CD14-positive monocyte (primary cell): ENCODE data around the gene NUFIP2. TPM values are rescaled to one million over a fixed set of nuclear protein-coding genes. Genes with fewer than 3 reads are reported as not detected.

Source experiments
- DNase-seq, 3 donors: peaks; one replicate each; pipeline ENCODE4 v3.0.0-alpha.2; 2011 to 2022
- H2AFZ ChIP-seq: 2 replicates; pipeline ENCODE4 v1.6.0; 2012; ENCODE audit warnings: mild to moderate bottlenecking, low read depth, low read length, inconsistent platforms; ENCODE audit not compliant: insufficient read depth, poor library complexity, severe bottlenecking
- H3K27ac ChIP-seq, 2 donors: 1 replicate in 1 of 2; 2 replicates in 1 of 2; pipeline ENCODE4 v1.5.1; 2012 to 2013; ENCODE audit warnings: low read length in 2 of 2, control low read depth in 1 of 2, inconsistent platforms in 1 of 2, low read depth in 1 of 2, mild to moderate bottlenecking in 1 of 2
- H3K27me3 ChIP-seq, 2 donors: one replicate each; pipeline versions ENCODE4 v1.6.0 to v1.6.1; 2011 to 2013; ENCODE audit warnings: low read length in 2 of 2; ENCODE audit not compliant: control insufficient read depth in 2 of 2, insufficient read depth in 2 of 2
- H3K36me3 ChIP-seq, 2 donors: replicated peaks in 1 of 2; 1 replicate in 1 of 2; 2 replicates in 1 of 2; pipeline versions ENCODE4 v1.5.1 to v1.6.1; 2012 to 2013; ENCODE audit warnings: low read length in 2 of 2, control low read depth in 1 of 2, inconsistent platforms in 1 of 2, mild to moderate bottlenecking in 1 of 2; ENCODE audit not compliant: insufficient read depth in 2 of 2, control insufficient read depth in 1 of 2
- H3K4me1 ChIP-seq, 2 donors: 1 replicate in 1 of 2; 2 replicates in 1 of 2; pipeline versions ENCODE4 v1.5.1 to v1.6.1; 2012 to 2013; ENCODE audit warnings: low read length in 2 of 2, control low read depth in 1 of 2, inconsistent platforms in 1 of 2, mild to moderate bottlenecking in 1 of 2, moderate library complexity in 1 of 2; ENCODE audit not compliant: insufficient read depth in 2 of 2, control insufficient read depth in 1 of 2
- H3K4me2 ChIP-seq: replicated peaks from 2 replicates; pipeline ENCODE3; 2012; ENCODE audit warnings: low read length, moderate library complexity, mild to moderate bottlenecking; ENCODE audit not compliant: poor library complexity, severe bottlenecking; ENCODE audit errors: extremely low read depth
- H3K4me3 ChIP-seq, 3 experiments: fragments of 200-600 bp in 1 of 3; sonication (generic) in 1 of 3; replicated peaks in 1 of 3; 1 replicate in 2 of 3; 2 replicates in 1 of 3; pipeline ENCODE4 v1.5.1; 2011 to 2013; ENCODE audit warnings: low read length in 3 of 3, mild to moderate bottlenecking in 3 of 3, control low read depth in 2 of 3, low read depth in 2 of 3, inconsistent platforms in 1 of 3, moderate library complexity in 1 of 3
- H3K79me2 ChIP-seq: 2 replicates; pipeline ENCODE4 v1.6.0; 2012; ENCODE audit warnings: mild to moderate bottlenecking, control low read depth, inconsistent platforms, low read length, moderate library complexity; ENCODE audit not compliant: insufficient read depth
- H3K9ac ChIP-seq: 2 replicates; pipeline ENCODE4 v1.6.0; 2017; ENCODE audit warnings: low read length, mild to moderate bottlenecking; ENCODE audit not compliant: insufficient read depth, poor library complexity, severe bottlenecking
- H3K9me3 ChIP-seq, 2 donors: replicated peaks in 1 of 2; 1 replicate in 1 of 2; 2 replicates in 1 of 2; pipeline versions ENCODE4 v1.5.1 to v1.6.1; 2012 to 2013; ENCODE audit warnings: low read length in 2 of 2, control low read depth in 1 of 2; ENCODE audit not compliant: control insufficient read depth in 1 of 2, insufficient read depth in 1 of 2
- H4K20me1 ChIP-seq: 2 replicates; pipeline ENCODE4 v1.6.0; 2012; ENCODE audit warnings: mild to moderate bottlenecking, low read length, control low read depth, moderate library complexity; ENCODE audit not compliant: insufficient read depth
- H3K27ac Mint-ChIP-seq, 7 donors: one replicate each; pipeline ENCODE4 v1.8.0; 2020; ENCODE audit warnings: mild to moderate bottlenecking in 7 of 7, mixed read lengths in 7 of 7, moderate library complexity in 6 of 7, inconsistent platforms in 2 of 7
- H3K27me3 Mint-ChIP-seq, 3 donors: one replicate each; pipeline ENCODE4 v1.8.0; 2021 to 2022; ENCODE audit warnings: low read depth in 3 of 3, mild to moderate bottlenecking in 3 of 3, mixed read lengths in 3 of 3, moderate library complexity in 3 of 3, inconsistent platforms in 1 of 3
- H3K36me3 Mint-ChIP-seq, 2 donors: one replicate each; pipeline ENCODE4 v1.8.0; 2020; ENCODE audit warnings: mixed read lengths in 2 of 2, inconsistent platforms in 1 of 2, mild to moderate bottlenecking in 1 of 2
- H3K4me1 Mint-ChIP-seq: one replicate; pipeline ENCODE4 v1.8.0; 2020; ENCODE audit warnings: mild to moderate bottlenecking, mixed read lengths
- H3K4me3 Mint-ChIP-seq, 2 donors: one replicate each; pipeline ENCODE4 v1.8.0; 2020; ENCODE audit warnings: mild to moderate bottlenecking in 2 of 2, mixed read lengths in 2 of 2, moderate library complexity in 1 of 2
- H3K9me3 Mint-ChIP-seq, 7 donors: one replicate each; pipeline ENCODE4 v1.8.0; 2020 to 2022; ENCODE audit warnings: mixed read lengths in 7 of 7, mild to moderate bottlenecking in 6 of 7, moderate library complexity in 6 of 7, inconsistent platforms in 2 of 7
- WGBS: methylation state at CpG from one replicate; pipeline ENCODE4 v1.1.5; 2013; ENCODE audit warnings: missing lambda C conversion rate; ENCODE audit not compliant: insufficient coverage; 5-methylcytosine and 5-hydroxymethylcytosine counted together
- intact Hi-C, 2 donors: fragments of 100-400 bp; cut with micrococcal nuclease; formaldehyde crosslinking; loops; one replicate each; pipeline versions ENCODE4 v1.15.0 to v1.15.1; 2023
- polyA plus RNA-seq, 3 donors: library from polyadenylated mRNA; depleted of rRNA in 1 of 3; unstranded in 2 of 3; stranded (reverse) in 1 of 3; fragments of 300-500 nt in 2 of 3; fragments of >200 nt in 1 of 3; fragmentation: Illumina TruSeq in 2 of 3; gene quantifications; 1 replicate in 2 of 3; 2 replicates in 1 of 3; pipeline ENCODE4 v1.2.3, GENCODE V29; 2012 to 2021
- TF ChIP-seq, protein P1 (sequence below): fragments of 200-600 bp; IDR thresholded peaks from one replicate; pipeline ENCODE4 v1.8.0; 2022; ENCODE audit warnings: antibody characterized with exemption, mild to moderate bottlenecking

The NUFIP2 gene
- polyA plus RNA-seq, 3 donors, result 8.7 to 25.1 (median 13.7) TPM

DNA sequence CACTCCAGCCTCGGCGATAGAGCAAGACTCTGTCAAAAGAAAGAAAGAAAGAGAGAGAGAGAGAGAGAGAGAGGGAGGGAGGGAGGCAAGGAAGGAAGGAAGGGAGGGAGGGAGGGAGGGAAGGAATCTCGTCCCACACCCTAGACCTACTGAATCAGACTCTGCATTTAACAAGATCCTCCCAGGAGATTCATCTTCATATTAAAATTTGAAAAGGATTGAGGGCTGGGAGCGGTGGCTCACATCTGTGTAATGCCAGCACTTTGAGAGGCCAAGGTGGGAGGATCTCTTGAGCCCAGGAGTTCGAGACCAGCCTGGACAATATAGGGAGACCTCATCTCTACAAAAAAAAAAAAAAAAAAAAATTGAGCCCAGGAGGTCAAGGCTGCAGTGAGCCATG, 33.5 kb upstream of the NUFIP2 start:
- H3K4me1 Mint-ChIP-seq, result no peaks in the 10 kb centered on the region
- WGBS, result no CpG with 5 or more reads among the region's 5 CpGs
- H3K27me3 ChIP-seq, result no peaks in the 10 kb centered on the region
- H3K79me2 ChIP-seq, result no peaks in the 10 kb centered on the region
- no peaks in the 10 kb centered on the region for H3K9me3 ChIP-seq
- H4K20me1 ChIP-seq, result no peaks in the 10 kb centered on the region
- no peak for DNase-seq
- H3K36me3 ChIP-seq, result no peaks in the 10 kb centered on the region
- intact Hi-C loops, result no loop called here
- no peak overlapping the region for H3K4me3 Mint-ChIP-seq
- H3K9ac ChIP-seq, result no peak overlapping the region
- TF ChIP-seq, protein P1, sequence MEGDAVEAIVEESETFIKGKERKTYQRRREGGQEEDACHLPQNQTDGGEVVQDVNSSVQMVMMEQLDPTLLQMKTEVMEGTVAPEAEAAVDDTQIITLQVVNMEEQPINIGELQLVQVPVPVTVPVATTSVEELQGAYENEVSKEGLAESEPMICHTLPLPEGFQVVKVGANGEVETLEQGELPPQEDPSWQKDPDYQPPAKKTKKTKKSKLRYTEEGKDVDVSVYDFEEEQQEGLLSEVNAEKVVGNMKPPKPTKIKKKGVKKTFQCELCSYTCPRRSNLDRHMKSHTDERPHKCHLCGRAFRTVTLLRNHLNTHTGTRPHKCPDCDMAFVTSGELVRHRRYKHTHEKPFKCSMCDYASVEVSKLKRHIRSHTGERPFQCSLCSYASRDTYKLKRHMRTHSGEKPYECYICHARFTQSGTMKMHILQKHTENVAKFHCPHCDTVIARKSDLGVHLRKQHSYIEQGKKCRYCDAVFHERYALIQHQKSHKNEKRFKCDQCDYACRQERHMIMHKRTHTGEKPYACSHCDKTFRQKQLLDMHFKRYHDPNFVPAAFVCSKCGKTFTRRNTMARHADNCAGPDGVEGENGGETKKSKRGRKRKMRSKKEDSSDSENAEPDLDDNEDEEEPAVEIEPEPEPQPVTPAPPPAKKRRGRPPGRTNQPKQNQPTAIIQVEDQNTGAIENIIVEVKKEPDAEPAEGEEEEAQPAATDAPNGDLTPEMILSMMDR, result no peak
- peaks cover 2 to 3% (median 2%) of the 10 kb centered on the region in 3 donors for H3K27me3 Mint-ChIP-seq
- H3K9me3 Mint-ChIP-seq, result no peaks in the 10 kb centered on the region
- no peak overlapping the region for H3K27ac Mint-ChIP-seq
- H3K4me3 ChIP-seq, result no peak overlapping the region
- no peaks in the 10 kb centered on the region for H3K4me1 ChIP-seq
- no peak overlapping the region for H3K4me2 ChIP-seq
- no peak overlapping the region for H3K27ac ChIP-seq
- no peaks in the 10 kb centered on the region for H3K36me3 Mint-ChIP-seq
- H2AFZ ChIP-seq, result no peak overlapping the region

GRCh38 chr17:29326023-29326813, 32.3 kb upstream of the NUFIP2 start:
- Mint-ChIP-seq H3K4me1 (no peaks in the 10 kb centered on the region), H3K27ac (no peak overlapping the region), H3K36me3 (no peaks in the 10 kb centered on the region), H3K27me3 (peaks cover 0 to 2% (median 2%) of the 10 kb centered on the region in 3 donors), H3K4me3 (no peak overlapping the region), H3K9me3 (no peaks in the 10 kb centered on the region)
- no peak overlapping the region for H3K4me2 ChIP-seq
- H3K27ac ChIP-seq, result no peak overlapping the region
- no peak overlapping the region for H3K9ac ChIP-seq
- H4K20me1 ChIP-seq, result no peaks in the 10 kb centered on the region
- TF ChIP-seq, protein P1, result no peak
- H3K4me3 ChIP-seq, result no peak overlapping the region
- no peak overlapping the region for H2AFZ ChIP-seq
- 89% methylated on average over 3 of the region's 6 CpGs for WGBS
- H3K79me2 ChIP-seq, result no peaks in the 10 kb centered on the region
- no peaks in the 10 kb centered on the region for H3K9me3 ChIP-seq
- no peaks in the 10 kb centered on the region for H3K36me3 ChIP-seq
- intact Hi-C loops, result no loop called here
- no peak for DNase-seq
- H3K4me1 ChIP-seq, result no peaks in the 10 kb centered on the region
- no peaks in the 10 kb centered on the region for H3K27me3 ChIP-seq
